H9 (cell line): ENCODE data around the gene KCNMA1. TPM values are rescaled to one million over a fixed set of nuclear protein-coding genes. Genes with fewer than 3 reads are reported as not detected.

Source experiments
- DNase-seq: peaks from one replicate; pipeline ENCODE4 v3.0.0-alpha.2; 2017
- H2AFZ ChIP-seq: one replicate; pipeline ENCODE4 v1.6.1; 2013; ENCODE audit warnings: mild to moderate bottlenecking, low read length, control low read depth, moderate library complexity
- H2AK5ac ChIP-seq: 2 replicates; pipeline ENCODE4 v1.6.1; 2013; ENCODE audit warnings: low read length, control low read depth, mixed read lengths; ENCODE audit not compliant: insufficient read length
- H2BK120ac ChIP-seq: one replicate; pipeline ENCODE4 v1.6.1; 2013; ENCODE audit warnings: low read depth, mild to moderate bottlenecking, low read length, control low read depth, inconsistent platforms; ENCODE audit not compliant: poor library complexity, severe bottlenecking
- H2BK12ac ChIP-seq: 2 replicates; pipeline ENCODE4 v1.6.1; 2013; ENCODE audit warnings: low read length, control low read depth, mixed read lengths, low read depth; ENCODE audit not compliant: insufficient read length
- H2BK15ac ChIP-seq: 2 replicates; pipeline ENCODE4 v1.6.1; 2013; ENCODE audit warnings: low read depth, low read length, control low read depth
- H2BK20ac ChIP-seq: one replicate; pipeline ENCODE4 v1.6.1; 2013; ENCODE audit warnings: low read depth, mild to moderate bottlenecking, low read length, control low read depth, inconsistent platforms; ENCODE audit not compliant: poor library complexity, severe bottlenecking
- H2BK5ac ChIP-seq: 2 replicates; pipeline ENCODE4 v1.6.1; 2013; ENCODE audit warnings: low read length, control low read depth, mixed read lengths; ENCODE audit not compliant: insufficient read length
- H3K14ac ChIP-seq: 2 replicates; pipeline ENCODE4 v1.6.1; 2013; ENCODE audit warnings: low read length, control low read depth; ENCODE audit not compliant: insufficient read depth
- H3K18ac ChIP-seq: 2 replicates; pipeline ENCODE4 v1.6.1; 2013; ENCODE audit warnings: low read depth, mild to moderate bottlenecking, mixed read lengths, low read length, control low read depth; ENCODE audit not compliant: insufficient read length
- H3K23ac ChIP-seq: 2 replicates; pipeline ENCODE4 v1.6.1; 2013; ENCODE audit warnings: low read length, control low read depth, mixed read lengths, low read depth; ENCODE audit not compliant: insufficient read length
- H3K23me2 ChIP-seq: 2 replicates; pipeline ENCODE4 v1.6.1; 2013; ENCODE audit warnings: low read depth, mild to moderate bottlenecking, mixed read lengths, low read length, control low read depth; ENCODE audit not compliant: insufficient read length, poor library complexity, severe bottlenecking
- H3K27ac ChIP-seq: 2 replicates; pipeline ENCODE4 v1.5.1; 2013; ENCODE audit warnings: low read length, control low read depth, mixed read lengths, low read depth; ENCODE audit not compliant: insufficient read length
- H3K27me3 ChIP-seq: 2 replicates; pipeline ENCODE4 v1.6.1; 2013; ENCODE audit warnings: low read length, control low read depth, inconsistent platforms; ENCODE audit not compliant: insufficient read depth
- H3K4ac ChIP-seq: 2 replicates; pipeline ENCODE4 v1.6.1; 2013; ENCODE audit warnings: low read depth, mild to moderate bottlenecking, control low read depth, inconsistent platforms, low read length, moderate library complexity
- H3K4me1 ChIP-seq: 2 replicates; pipeline ENCODE4 v1.6.1; 2013; ENCODE audit warnings: low read length, control low read depth, inconsistent platforms; ENCODE audit not compliant: insufficient read depth
- H3K4me2 ChIP-seq: 2 replicates; pipeline ENCODE4 v1.6.1; 2013; ENCODE audit warnings: low read length, control low read depth, mixed read lengths; ENCODE audit not compliant: insufficient read length, insufficient read depth
- H3K56ac ChIP-seq: 2 replicates; pipeline ENCODE4 v1.6.1; 2013; ENCODE audit warnings: low read depth, mild to moderate bottlenecking, mixed read lengths, low read length, control low read depth; ENCODE audit not compliant: insufficient read length
- H3K79me1 ChIP-seq: 2 replicates; pipeline ENCODE4 v1.6.1; 2013; ENCODE audit warnings: low read depth, mild to moderate bottlenecking, moderate library complexity, low read length, control low read depth, inconsistent platforms; ENCODE audit not compliant: insufficient read depth, poor library complexity, severe bottlenecking
- H3K79me2 ChIP-seq: 2 replicates; pipeline ENCODE4 v1.6.1; 2013; ENCODE audit warnings: low read length, control low read depth, inconsistent platforms; ENCODE audit not compliant: insufficient read depth
- H3K9ac ChIP-seq: 2 replicates; pipeline ENCODE4 v1.6.1; 2013; ENCODE audit warnings: low read length, control low read depth, mixed read lengths; ENCODE audit not compliant: insufficient read length; ENCODE audit errors: extremely low read depth
- H3K9me3 ChIP-seq: one replicate; pipeline ENCODE4 v1.6.1; 2013; ENCODE audit warnings: low read depth, low read length, inconsistent platforms; ENCODE audit not compliant: control insufficient read depth
- H3T11ph ChIP-seq: one replicate; pipeline ENCODE4 v1.6.1; 2013; ENCODE audit warnings: mild to moderate bottlenecking, low read length, control low read depth, inconsistent platforms
- H4K20me1 ChIP-seq: one replicate; pipeline ENCODE4 v1.6.1; 2013; ENCODE audit not compliant: control insufficient read depth, insufficient read length, insufficient read depth
- H4K5ac ChIP-seq: 2 replicates; pipeline ENCODE4 v1.6.1; 2013; ENCODE audit warnings: low read depth, mild to moderate bottlenecking, mixed read lengths, low read length, control low read depth; ENCODE audit not compliant: insufficient read length
- H4K8ac ChIP-seq: replicated peaks from 2 replicates; pipeline ENCODE4 v1.6.1; 2013; ENCODE audit warnings: low read length, control low read depth, mixed read lengths, low read depth; ENCODE audit not compliant: insufficient read length
- H4K91ac ChIP-seq: 2 replicates; pipeline ENCODE4 v1.6.1; 2013; ENCODE audit warnings: low read depth, mild to moderate bottlenecking, moderate library complexity, mixed read lengths, low read length, control low read depth; ENCODE audit not compliant: insufficient read length
- H3K27ac Mint-ChIP-seq, 3 experiments: 2 replicates in 2 of 3; 3 replicates in 1 of 3; pipeline ENCODE4 v1.8.0; 2020 to 2021; ENCODE audit warnings: mixed read lengths in 3 of 3, mild to moderate bottlenecking in 1 of 3, moderate library complexity in 1 of 3
- H3K27me3 Mint-ChIP-seq: 2 replicates; pipeline ENCODE4 v1.8.0; 2021; ENCODE audit warnings: low read depth, mild to moderate bottlenecking, moderate library complexity, mixed read lengths
- H3K36me3 Mint-ChIP-seq, 3 experiments: 2 replicates in 2 of 3; 3 replicates in 1 of 3; pipeline ENCODE4 v1.8.0; 2020 to 2021; ENCODE audit warnings: low read depth in 3 of 3, mixed read lengths in 3 of 3; ENCODE audit not compliant: insufficient read depth in 1 of 3
- H3K4me1 Mint-ChIP-seq, 2 experiments: 2 replicates each; pipeline ENCODE4 v1.8.0; 2020; ENCODE audit warnings: mixed read lengths in 2 of 2
- H3K4me3 Mint-ChIP-seq, 2 experiments: 2 replicates in 1 of 2; 3 replicates in 1 of 2; pipeline ENCODE4 v1.8.0; 2020 to 2021; ENCODE audit warnings: mild to moderate bottlenecking in 2 of 2, mixed read lengths in 2 of 2, moderate library complexity in 1 of 2
- H3K9me3 Mint-ChIP-seq, 2 experiments: 2 replicates in 1 of 2; 3 replicates in 1 of 2; pipeline ENCODE4 v1.8.0; 2020; ENCODE audit warnings: mild to moderate bottlenecking in 2 of 2, mixed read lengths in 2 of 2, moderate library complexity in 1 of 2
- CTCF ChIP-seq: fragments of 200-600 bp; sonication (generic); conservative IDR thresholded peaks from 3 replicates; pipeline ENCODE4 v1.8.0; 2021; ENCODE audit warnings: antibody characterized with exemption, mild to moderate bottlenecking
- WGBS: extraction: QIAGEN DNeasy Blood & Tissue Kit; methylation state at CpG from one replicate; pipeline ENCODE4 v1.1.7; 2013; ENCODE audit warnings: missing lambda C conversion rate, low lambda C conversion rate, mixed read lengths; ENCODE audit not compliant: insufficient read length; ENCODE audit errors: extremely low coverage; 5-methylcytosine and 5-hydroxymethylcytosine counted together
- total RNA-seq: library from RNA; stranded (reverse); gene quantifications from 2 replicates; pipeline ENCODE4 v1.2.1, GENCODE V29; 2021

Gene KCNMA1
- total RNA-seq, 1 experiment from 2014 or later = 2.0 TPM

DNA sequence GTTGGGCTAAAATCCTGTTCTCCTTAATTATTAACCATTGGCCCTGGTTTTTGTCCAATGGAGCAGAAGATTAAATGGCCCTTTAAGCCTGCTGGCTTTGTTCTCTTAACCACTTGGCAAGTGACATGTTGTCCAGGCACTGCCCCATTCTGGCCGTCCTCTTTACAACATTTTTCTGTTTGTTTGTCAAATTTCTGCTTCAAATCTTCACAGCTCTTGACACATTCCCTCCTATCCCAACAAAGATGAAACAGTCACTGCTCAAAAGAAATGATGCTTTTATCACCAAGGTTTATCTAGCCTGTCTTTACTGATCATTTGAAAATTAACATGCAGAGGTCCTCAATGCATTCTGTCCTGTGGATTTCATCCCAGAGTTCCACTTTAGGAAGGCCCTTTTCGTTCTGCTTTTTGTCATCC, 700.4 kb downstream of the KCNMA1 start:
- H3K4me1 Mint-ChIP-seq = no peaks in the 10 kb centered on the region
- H3K79me2 ChIP-seq = no peaks in the 10 kb centered on the region
- no peaks in the 10 kb centered on the region for H3K27me3 ChIP-seq
- H3K14ac ChIP-seq = no peak overlapping the region
- H3K27ac ChIP-seq = no peak overlapping the region
- no peak overlapping the region for H2BK12ac ChIP-seq
- H3K27ac Mint-ChIP-seq = no peak overlapping the region
- no peak overlapping the region for H2BK15ac ChIP-seq
- no peak for TF ChIP-seq CTCF
- H4K91ac ChIP-seq = no peak overlapping the region
- no peaks in the 10 kb centered on the region for H3K9me3 ChIP-seq
- H3K4ac ChIP-seq = no peak overlapping the region
- no peaks in the 10 kb centered on the region for H3K79me1 ChIP-seq
- no peak overlapping the region for H4K8ac ChIP-seq
- no peaks in the 10 kb centered on the region for H4K20me1 ChIP-seq
- no peak overlapping the region for H2BK120ac ChIP-seq
- H3K4me3 Mint-ChIP-seq = no peak overlapping the region
- H3K18ac ChIP-seq = no peak overlapping the region
- no peak for DNase-seq
- H2BK5ac ChIP-seq = no peak overlapping the region
- no peaks in the 10 kb centered on the region for H3K23me2 ChIP-seq
- H3K9ac ChIP-seq = no peak overlapping the region
- H3K4me2 ChIP-seq = no peak overlapping the region
- no peak overlapping the region for H3T11ph ChIP-seq
- H3K56ac ChIP-seq = no peak overlapping the region
- H2BK20ac ChIP-seq = no peak overlapping the region
- H3K4me1 ChIP-seq = no peaks in the 10 kb centered on the region
- WGBS = no CpG with 5 or more reads among the region's 2 CpGs
- H2AK5ac ChIP-seq = no peak overlapping the region
- no peak overlapping the region for H2AFZ ChIP-seq
- H3K9me3 Mint-ChIP-seq = no peaks in the 10 kb centered on the region
- H4K5ac ChIP-seq = no peak overlapping the region
- H3K23ac ChIP-seq = no peak overlapping the region
- no peaks in the 10 kb centered on the region for H3K36me3 Mint-ChIP-seq
- no peaks in the 10 kb centered on the region for H3K27me3 Mint-ChIP-seq
